ENCODE measurements around the gene ARHGEF2. TPM values are rescaled to one million over a fixed set of nuclear protein-coding genes. Genes with fewer than 3 reads are reported as not detected.
A peak's percentile ranks its signal among the peaks of the same experiment; 100 is the strongest.

Gene ARHGEF2
- total and polyA plus RNA-seq, 2 of the 13 experiments (the other 11 are each of a cell fraction or from before 2014, with no cell fraction given): 16.1 to 32.1 TPM

GRCh38 chr1:156020293-156021092, 42.1 kb upstream of the ARHGEF2 start, which contains the start of gene SSR2 (continued):
- TF ChIP-seq CHCHD3 (CRISPR knock-in tag; IDR thresholded peaks at IDR 0.05): 0 out of 2 replicates have a peak, but pooled peaks have one; percentile 49
- TF ChIP-seq FOSL2 (CRISPR knock-in tag; IDR thresholded peaks at IDR 0.05): peak; percentile 42; the same call in 1 of the 2 replicates
- TF ChIP-seq, protein P1, sequence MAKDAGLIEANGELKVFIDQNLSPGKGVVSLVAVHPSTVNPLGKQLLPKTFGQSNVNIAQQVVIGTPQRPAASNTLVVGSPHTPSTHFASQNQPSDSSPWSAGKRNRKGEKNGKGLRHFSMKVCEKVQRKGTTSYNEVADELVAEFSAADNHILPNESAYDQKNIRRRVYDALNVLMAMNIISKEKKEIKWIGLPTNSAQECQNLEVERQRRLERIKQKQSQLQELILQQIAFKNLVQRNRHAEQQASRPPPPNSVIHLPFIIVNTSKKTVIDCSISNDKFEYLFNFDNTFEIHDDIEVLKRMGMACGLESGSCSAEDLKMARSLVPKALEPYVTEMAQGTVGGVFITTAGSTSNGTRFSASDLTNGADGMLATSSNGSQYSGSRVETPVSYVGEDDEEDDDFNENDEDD (CRISPR knock-in tag; IDR thresholded peaks at IDR 0.05; ENCODE audit: borderline replicate concordance): no peak
- TF ChIP-seq GRHL1 (CRISPR knock-in tag; conservative IDR thresholded peaks at IDR 0.05): no peak
- TF ChIP-seq, protein P2, sequence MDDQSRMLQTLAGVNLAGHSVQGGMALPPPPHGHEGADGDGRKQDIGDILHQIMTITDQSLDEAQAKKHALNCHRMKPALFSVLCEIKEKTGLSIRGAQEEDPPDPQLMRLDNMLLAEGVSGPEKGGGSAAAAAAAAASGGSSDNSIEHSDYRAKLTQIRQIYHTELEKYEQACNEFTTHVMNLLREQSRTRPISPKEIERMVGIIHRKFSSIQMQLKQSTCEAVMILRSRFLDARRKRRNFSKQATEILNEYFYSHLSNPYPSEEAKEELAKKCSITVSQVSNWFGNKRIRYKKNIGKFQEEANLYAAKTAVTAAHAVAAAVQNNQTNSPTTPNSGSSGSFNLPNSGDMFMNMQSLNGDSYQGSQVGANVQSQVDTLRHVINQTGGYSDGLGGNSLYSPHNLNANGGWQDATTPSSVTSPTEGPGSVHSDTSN (CRISPR knock-in tag; IDR thresholded peaks at IDR 0.05; ENCODE audit: borderline replicate concordance): no peak
- TF ChIP-seq ATF3 (CRISPR knock-in tag; IDR thresholded peaks at IDR 0.05): no peak
- TF ChIP-seq EED (CRISPR knock-in tag; IDR thresholded peaks at IDR 0.05): peak; percentile 67; the same call in 1 of the 2 replicates
- no peak for TF ChIP-seq ZNF639 (CRISPR knock-in tag; conservative IDR thresholded peaks at IDR 0.05)
- TF ChIP-seq ZNF180 (CRISPR knock-in tag; IDR thresholded peaks at IDR 0.05; ENCODE audit: borderline replicate concordance, low read depth): no peak
- no peak for TF ChIP-seq ZNF333 (CRISPR knock-in tag; IDR thresholded peaks at IDR 0.05; ENCODE audit: borderline replicate concordance)
- no peak for TF ChIP-seq HOXA7 (CRISPR knock-in tag; IDR thresholded peaks at IDR 0.05)
- peak; percentile 96 for TF ChIP-seq GABPB1 (CRISPR knock-in tag; IDR thresholded peaks at IDR 0.05)
- TF ChIP-seq, protein P3, sequence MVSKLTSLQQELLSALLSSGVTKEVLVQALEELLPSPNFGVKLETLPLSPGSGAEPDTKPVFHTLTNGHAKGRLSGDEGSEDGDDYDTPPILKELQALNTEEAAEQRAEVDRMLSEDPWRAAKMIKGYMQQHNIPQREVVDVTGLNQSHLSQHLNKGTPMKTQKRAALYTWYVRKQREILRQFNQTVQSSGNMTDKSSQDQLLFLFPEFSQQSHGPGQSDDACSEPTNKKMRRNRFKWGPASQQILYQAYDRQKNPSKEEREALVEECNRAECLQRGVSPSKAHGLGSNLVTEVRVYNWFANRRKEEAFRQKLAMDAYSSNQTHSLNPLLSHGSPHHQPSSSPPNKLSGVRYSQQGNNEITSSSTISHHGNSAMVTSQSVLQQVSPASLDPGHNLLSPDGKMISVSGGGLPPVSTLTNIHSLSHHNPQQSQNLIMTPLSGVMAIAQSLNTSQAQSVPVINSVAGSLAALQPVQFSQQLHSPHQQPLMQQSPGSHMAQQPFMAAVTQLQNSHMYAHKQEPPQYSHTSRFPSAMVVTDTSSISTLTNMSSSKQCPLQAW (CRISPR knock-in tag; IDR thresholded peaks at IDR 0.05): 0 out of 2 replicates have a peak, but pooled peaks have one; percentile 20
- TF ChIP-seq HDAC2 (CRISPR knock-in tag; IDR thresholded peaks at IDR 0.05): peak; percentile 41; the same call in 1 of the 2 replicates
- TF ChIP-seq, protein P4, sequence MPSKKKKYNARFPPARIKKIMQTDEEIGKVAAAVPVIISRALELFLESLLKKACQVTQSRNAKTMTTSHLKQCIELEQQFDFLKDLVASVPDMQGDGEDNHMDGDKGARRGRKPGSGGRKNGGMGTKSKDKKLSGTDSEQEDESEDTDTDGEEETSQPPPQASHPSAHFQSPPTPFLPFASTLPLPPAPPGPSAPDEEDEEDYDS (CRISPR knock-in tag; IDR thresholded peaks at IDR 0.05): peak; percentile 78
- TF ChIP-seq SMYD3 (CRISPR knock-in tag; IDR thresholded peaks at IDR 0.05): no peak
- peak; percentile 66; the same call in 1 of the 2 replicates for TF ChIP-seq ZNF747 (CRISPR knock-in tag; IDR thresholded peaks at IDR 0.05; ENCODE audit: borderline replicate concordance)
- TF ChIP-seq THAP11 (CRISPR knock-in tag; IDR thresholded peaks at IDR 0.05): peak; percentile 99
- no peak for TF ChIP-seq WIZ (CRISPR knock-in tag; IDR thresholded peaks at IDR 0.05)

Measured in HepG2 (cell line).